KMS-11 (cell line): ENCODE data around the gene SEL1L3.

ENCODE experiments used
- H2AFZ ChIP-seq: fragments of 200-600 bp; sonication (generic); 2 replicates; pipeline ENCODE4 v1.6.1; 2016; ENCODE audit warnings: antibody characterized with exemption, mixed run types, low read depth
- H3K27ac ChIP-seq: fragments of 200-600 bp; sonication (generic); 2 replicates; pipeline ENCODE4 v1.6.1; 2016; ENCODE audit warnings: mild to moderate bottlenecking, mixed run types
- H3K27me3 ChIP-seq: fragments of 200-600 bp; sonication (generic); 2 replicates; pipeline ENCODE4 v1.6.1; 2017; ENCODE audit warnings: mild to moderate bottlenecking, low read depth, mixed run types, moderate library complexity; ENCODE audit not compliant: insufficient read depth
- H3K36me3 ChIP-seq: fragments of 200-600 bp; sonication (generic); 2 replicates; pipeline ENCODE4 v1.6.1; 2017; ENCODE audit warnings: mild to moderate bottlenecking, mixed run types; ENCODE audit not compliant: insufficient read depth
- H3K4me1 ChIP-seq: fragments of 200-600 bp; sonication (generic); 2 replicates; pipeline ENCODE4 v1.6.1; 2016; ENCODE audit warnings: mild to moderate bottlenecking, low read depth, mixed run types; ENCODE audit not compliant: poor library complexity, severe bottlenecking
- H3K4me2 ChIP-seq: fragments of 200-600 bp; sonication (generic); 2 replicates; pipeline ENCODE4 v1.7.0; 2016; ENCODE audit warnings: mild to moderate bottlenecking, mixed run types
- H3K4me3 ChIP-seq: fragments of 200-600 bp; sonication (generic); IDR thresholded peaks from 2 replicates; pipeline ENCODE4 v1.6.1; 2017; ENCODE audit warnings: low read depth, low read length, mixed read lengths; ENCODE audit not compliant: insufficient read depth
- H3K79me2 ChIP-seq: fragments of 200-600 bp; sonication (generic); 2 replicates; pipeline ENCODE4 v1.6.1; 2016; ENCODE audit warnings: low read depth, mixed run types; ENCODE audit not compliant: insufficient read depth
- H3K9ac ChIP-seq: fragments of 200-600 bp; sonication (generic); 2 replicates; pipeline ENCODE4 v1.6.1; 2016; ENCODE audit warnings: mild to moderate bottlenecking, mixed run types
- H4K20me1 ChIP-seq: fragments of 200-600 bp; sonication (generic); 2 replicates; pipeline ENCODE4 v1.6.1; 2016; ENCODE audit warnings: mild to moderate bottlenecking, mixed run types; ENCODE audit not compliant: insufficient read depth
- TF ChIP-seq, protein P1 (sequence below): fragments of 200-600 bp; sonication (generic); conservative IDR thresholded peaks from 2 replicates; pipeline ENCODE4 v1.6.1; 2017; ENCODE audit warnings: low read depth, mild to moderate bottlenecking, antibody characterized with exemption, low read length, moderate library complexity, mixed read lengths

The SEL1L3 gene

DNA sequence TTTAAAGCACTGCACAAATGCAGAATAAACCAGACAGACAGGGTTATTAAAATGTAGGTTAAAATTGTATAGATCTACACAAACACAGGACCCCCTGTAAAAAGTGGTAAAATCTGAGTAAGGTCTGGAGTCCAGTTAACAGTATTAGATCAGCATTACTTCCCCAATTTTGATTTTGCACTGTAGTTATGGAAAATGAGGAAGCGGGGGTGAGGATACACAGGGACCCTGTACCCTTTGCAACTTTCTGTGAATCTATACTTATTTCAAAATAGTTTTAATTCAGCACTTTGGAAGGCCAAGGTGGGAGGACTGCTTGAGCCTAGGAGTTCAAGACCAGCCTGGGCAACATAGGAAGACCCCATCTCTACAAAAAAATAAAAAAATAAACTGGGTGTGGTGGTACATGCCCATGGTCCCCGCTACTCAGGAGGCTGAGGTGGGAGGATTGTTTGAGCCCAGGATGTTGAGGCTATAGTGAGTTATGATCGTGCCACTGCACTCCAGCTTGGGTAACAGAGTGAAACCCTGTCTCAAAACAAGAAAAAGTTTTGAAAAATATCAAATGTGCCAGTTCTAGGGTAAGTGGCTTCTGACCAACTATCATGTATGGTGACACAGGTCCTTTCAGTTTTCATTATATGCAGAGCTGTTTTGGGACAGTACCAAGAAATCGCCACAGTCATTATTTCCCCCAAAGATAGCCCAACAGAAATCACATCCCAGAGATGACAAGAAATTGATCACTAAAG is 17.7 kb downstream of the SEL1L3 start:
- Histone ChIP-seq H3K36me3 (no peaks in the 10 kb centered on the region), H4K20me1 (no peaks in the 10 kb centered on the region), H3K27me3 (no peaks in the 10 kb centered on the region), H2AFZ (no peak overlapping the region), H3K4me2 (no peak overlapping the region), H3K79me2 (no peaks in the 10 kb centered on the region), H3K9ac (no peak overlapping the region), H3K27ac (no peak overlapping the region), H3K4me1 (no peaks in the 10 kb centered on the region), H3K4me3 (no peak overlapping the region)
- TF ChIP-seq, protein P1, sequence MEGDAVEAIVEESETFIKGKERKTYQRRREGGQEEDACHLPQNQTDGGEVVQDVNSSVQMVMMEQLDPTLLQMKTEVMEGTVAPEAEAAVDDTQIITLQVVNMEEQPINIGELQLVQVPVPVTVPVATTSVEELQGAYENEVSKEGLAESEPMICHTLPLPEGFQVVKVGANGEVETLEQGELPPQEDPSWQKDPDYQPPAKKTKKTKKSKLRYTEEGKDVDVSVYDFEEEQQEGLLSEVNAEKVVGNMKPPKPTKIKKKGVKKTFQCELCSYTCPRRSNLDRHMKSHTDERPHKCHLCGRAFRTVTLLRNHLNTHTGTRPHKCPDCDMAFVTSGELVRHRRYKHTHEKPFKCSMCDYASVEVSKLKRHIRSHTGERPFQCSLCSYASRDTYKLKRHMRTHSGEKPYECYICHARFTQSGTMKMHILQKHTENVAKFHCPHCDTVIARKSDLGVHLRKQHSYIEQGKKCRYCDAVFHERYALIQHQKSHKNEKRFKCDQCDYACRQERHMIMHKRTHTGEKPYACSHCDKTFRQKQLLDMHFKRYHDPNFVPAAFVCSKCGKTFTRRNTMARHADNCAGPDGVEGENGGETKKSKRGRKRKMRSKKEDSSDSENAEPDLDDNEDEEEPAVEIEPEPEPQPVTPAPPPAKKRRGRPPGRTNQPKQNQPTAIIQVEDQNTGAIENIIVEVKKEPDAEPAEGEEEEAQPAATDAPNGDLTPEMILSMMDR = no peak

DNA sequence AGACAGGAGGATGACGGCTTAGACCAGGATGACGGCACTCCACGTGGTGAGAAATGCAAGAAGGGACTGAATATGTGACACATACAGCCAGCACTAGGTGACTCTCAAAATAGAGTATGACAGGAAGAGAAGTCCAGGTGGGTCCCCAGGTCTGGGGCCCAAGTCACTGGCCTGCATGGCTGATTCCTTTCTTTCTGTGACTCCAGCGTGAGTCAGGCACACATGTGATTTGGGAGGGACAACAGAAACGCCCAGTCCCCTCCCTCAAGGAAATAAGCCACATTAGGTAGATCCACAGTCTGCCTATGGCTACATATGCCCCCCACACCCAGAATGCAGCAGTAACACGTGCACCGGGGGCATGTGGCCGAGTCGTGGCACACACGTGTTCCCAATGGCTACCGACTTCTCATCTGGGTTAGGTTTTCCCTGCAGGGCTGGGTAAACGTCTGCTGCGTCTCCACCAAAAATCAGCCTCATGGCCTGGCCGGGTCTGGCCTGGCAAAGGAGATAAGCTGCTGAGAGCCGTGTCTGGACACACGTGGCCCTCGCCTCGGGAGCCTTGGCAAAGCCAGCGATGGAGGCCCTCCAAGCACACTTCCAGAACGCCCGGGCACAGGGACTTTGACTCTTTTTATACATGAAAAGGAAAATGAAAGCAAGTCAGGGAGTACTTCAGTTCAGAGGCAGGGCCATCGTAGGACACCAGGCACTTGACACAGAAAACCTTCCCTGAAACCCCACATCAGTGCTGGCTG is 19.3 kb downstream of the SEL1L3 start:
- H3K27ac ChIP-seq = no peak overlapping the region
- H3K79me2 ChIP-seq = no peaks in the 10 kb centered on the region
- H3K27me3 ChIP-seq = no peaks in the 10 kb centered on the region
- no peak overlapping the region for H3K4me3 ChIP-seq
- no peaks in the 10 kb centered on the region for H3K4me1 ChIP-seq
- no peak overlapping the region for H2AFZ ChIP-seq
- H4K20me1 ChIP-seq = no peaks in the 10 kb centered on the region
- no peak overlapping the region for H3K9ac ChIP-seq
- TF ChIP-seq, protein P1 = no peak
- no peak overlapping the region for H3K4me2 ChIP-seq
- no peaks in the 10 kb centered on the region for H3K36me3 ChIP-seq

DNA sequence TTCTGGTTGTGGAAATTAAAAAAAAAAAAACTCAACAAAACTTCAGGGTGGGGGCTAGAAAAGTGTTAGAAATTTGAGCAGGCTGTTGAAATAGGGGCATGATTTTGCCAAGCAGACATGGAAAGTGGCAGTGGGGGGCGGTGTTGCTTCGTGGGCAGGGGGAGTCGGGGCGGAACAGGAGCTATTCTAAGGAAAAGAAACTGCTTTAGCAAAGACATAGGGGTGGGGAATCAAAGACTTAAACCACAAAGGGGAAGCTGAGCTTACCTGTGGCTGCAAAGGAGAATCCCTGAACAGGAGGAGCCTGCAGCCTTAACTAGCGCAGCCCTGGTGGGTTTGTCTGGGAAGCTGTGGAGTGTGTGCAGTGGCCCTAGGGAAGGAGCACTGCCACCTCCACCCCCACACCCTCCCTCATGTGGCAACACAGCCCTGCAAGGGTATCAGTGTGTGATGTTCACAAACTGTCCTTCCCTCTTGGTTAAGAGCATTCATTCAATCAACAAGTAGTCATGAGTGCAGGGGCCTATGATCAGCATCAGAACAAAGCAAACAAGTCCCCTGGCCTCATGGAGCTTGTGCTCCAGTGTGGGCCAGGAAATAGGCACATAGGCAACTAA is 20.5 kb downstream of the SEL1L3 start:
- Histone ChIP-seq H3K4me3 (no peak overlapping the region), H3K36me3 (no peaks in the 10 kb centered on the region), H2AFZ (no peak overlapping the region), H4K20me1 (no peaks in the 10 kb centered on the region), H3K27ac (no peak overlapping the region), H3K27me3 (no peaks in the 10 kb centered on the region), H3K4me2 (no peak overlapping the region), H3K9ac (no peak overlapping the region), H3K79me2 (no peaks in the 10 kb centered on the region), H3K4me1 (no peaks in the 10 kb centered on the region)
- TF ChIP-seq, protein P1 = no peak

DNA sequence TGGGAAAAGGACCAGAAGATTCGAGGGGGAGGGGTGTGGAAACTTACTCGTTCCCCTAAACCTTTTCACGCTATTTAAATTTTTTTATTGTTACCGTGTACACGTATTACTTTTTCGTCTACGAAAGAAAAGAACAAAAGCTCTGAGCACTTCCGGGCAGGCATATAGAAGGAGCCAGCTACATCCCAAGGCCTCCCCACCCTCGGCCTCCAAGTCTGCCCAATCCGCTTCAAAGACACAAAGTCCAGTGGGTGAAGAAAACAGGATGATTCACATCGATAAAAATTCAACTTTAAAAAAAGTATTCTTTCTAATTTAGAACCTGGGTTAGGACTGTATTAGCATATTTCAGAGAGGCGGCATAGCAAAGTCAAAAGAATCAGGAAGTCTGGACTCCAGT is 23.1 kb downstream of the SEL1L3 start:
- H3K27ac ChIP-seq = no peak overlapping the region
- TF ChIP-seq, protein P1 = no peak
- no peaks in the 10 kb centered on the region for H3K4me1 ChIP-seq
- no peak overlapping the region for H2AFZ ChIP-seq
- H3K79me2 ChIP-seq = no peaks in the 10 kb centered on the region
- no peaks in the 10 kb centered on the region for H4K20me1 ChIP-seq
- no peaks in the 10 kb centered on the region for H3K27me3 ChIP-seq
- H3K9ac ChIP-seq = no peak overlapping the region
- H3K4me3 ChIP-seq = no peak overlapping the region
- no peaks in the 10 kb centered on the region for H3K36me3 ChIP-seq
- no peak overlapping the region for H3K4me2 ChIP-seq
